OCI-LY3 (cell line): Measurements from ENCODE around the gene ZNF883.

Source experiments
- EZH2phosphoT487 ChIP-seq: fragments of 200-600 bp; shearing (Covaris generic); IDR thresholded peaks from 2 replicates; pipeline ENCODE4 v1.6.1; 2018; ENCODE audit warnings: antibody characterized with exemption, mixed run types, low read depth
- TF ChIP-seq, protein P1 (sequence below): fragments of 200-600, 300-600 bp; sonication (generic); IDR thresholded peaks from 2 replicates; pipeline ENCODE4 v1.5.1; 2014; ENCODE audit warnings: antibody characterized with exemption, low read length, low read depth

DNA sequence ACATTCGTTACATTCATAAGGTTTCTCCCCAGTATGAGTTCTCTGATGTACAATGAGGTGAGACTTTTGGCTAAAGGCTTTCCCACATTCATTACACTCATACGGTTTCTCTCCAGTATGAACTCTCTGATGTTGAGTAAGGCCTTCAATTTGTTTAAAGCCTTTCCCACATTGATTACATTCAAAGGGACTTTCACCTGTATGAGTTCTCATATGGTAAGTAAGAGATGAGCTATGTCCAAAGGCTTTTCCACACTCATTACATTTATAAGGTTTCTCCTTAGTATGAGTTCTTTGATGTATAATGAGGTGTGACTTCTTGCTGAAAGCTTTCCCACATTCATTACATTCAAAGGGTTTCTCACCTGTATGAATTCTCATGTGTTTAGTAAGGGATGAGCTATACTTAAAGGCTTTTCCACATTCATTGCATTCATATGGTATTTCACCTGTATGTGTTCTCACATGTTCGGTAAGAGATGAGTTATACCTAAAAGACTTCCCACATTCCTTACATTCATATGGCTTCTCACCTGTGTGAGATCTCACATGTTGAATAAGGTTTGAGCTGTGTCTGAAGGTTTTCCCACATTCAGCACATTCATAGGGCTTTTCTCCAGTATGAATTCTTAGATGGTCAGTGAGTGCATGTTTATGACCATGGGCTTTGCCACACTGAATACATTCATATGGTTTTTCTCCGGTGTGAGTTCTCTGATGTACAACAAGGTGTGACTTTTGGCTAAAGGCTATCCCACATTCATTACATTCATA lies 31.1 kb upstream of the ZNF883 start:
- TF ChIP-seq, protein P1, sequence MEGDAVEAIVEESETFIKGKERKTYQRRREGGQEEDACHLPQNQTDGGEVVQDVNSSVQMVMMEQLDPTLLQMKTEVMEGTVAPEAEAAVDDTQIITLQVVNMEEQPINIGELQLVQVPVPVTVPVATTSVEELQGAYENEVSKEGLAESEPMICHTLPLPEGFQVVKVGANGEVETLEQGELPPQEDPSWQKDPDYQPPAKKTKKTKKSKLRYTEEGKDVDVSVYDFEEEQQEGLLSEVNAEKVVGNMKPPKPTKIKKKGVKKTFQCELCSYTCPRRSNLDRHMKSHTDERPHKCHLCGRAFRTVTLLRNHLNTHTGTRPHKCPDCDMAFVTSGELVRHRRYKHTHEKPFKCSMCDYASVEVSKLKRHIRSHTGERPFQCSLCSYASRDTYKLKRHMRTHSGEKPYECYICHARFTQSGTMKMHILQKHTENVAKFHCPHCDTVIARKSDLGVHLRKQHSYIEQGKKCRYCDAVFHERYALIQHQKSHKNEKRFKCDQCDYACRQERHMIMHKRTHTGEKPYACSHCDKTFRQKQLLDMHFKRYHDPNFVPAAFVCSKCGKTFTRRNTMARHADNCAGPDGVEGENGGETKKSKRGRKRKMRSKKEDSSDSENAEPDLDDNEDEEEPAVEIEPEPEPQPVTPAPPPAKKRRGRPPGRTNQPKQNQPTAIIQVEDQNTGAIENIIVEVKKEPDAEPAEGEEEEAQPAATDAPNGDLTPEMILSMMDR: no peak
- no peak for TF ChIP-seq EZH2phosphoT487
